Lower leg skin (tissue), 3 donors: ENCODE data around the gene NCF4.

Source experiments
- CTCF ChIP-seq, 3 donors: fragments of 450-650 bp; IDR thresholded peaks; one replicate each; pipeline ENCODE4 v1.5.1; 2016; ENCODE audit warnings: antibody characterized with exemption in 3 of 3, mild to moderate bottlenecking in 3 of 3, moderate library complexity in 2 of 3
- POLR2A ChIP-seq, 2 donors: fragments of 450-650 bp; IDR thresholded peaks; one replicate each; pipeline ENCODE4 v1.6.1; 2016 to 2017; ENCODE audit warnings: antibody characterized with exemption in 2 of 2, mild to moderate bottlenecking in 1 of 2, moderate library complexity in 1 of 2

- TF ChIP-seq POLR2A (IDR thresholded peaks at IDR 0.05) (no peak), CTCF (IDR thresholded peaks at IDR 0.05) (no peak)
Measured at GRCh38 chr22:36925388-36926290, 64.8 kb downstream of the NCF4 start.
